ENCODE results near the gene KLHL7.

- TF ChIP-seq, protein P1, sequence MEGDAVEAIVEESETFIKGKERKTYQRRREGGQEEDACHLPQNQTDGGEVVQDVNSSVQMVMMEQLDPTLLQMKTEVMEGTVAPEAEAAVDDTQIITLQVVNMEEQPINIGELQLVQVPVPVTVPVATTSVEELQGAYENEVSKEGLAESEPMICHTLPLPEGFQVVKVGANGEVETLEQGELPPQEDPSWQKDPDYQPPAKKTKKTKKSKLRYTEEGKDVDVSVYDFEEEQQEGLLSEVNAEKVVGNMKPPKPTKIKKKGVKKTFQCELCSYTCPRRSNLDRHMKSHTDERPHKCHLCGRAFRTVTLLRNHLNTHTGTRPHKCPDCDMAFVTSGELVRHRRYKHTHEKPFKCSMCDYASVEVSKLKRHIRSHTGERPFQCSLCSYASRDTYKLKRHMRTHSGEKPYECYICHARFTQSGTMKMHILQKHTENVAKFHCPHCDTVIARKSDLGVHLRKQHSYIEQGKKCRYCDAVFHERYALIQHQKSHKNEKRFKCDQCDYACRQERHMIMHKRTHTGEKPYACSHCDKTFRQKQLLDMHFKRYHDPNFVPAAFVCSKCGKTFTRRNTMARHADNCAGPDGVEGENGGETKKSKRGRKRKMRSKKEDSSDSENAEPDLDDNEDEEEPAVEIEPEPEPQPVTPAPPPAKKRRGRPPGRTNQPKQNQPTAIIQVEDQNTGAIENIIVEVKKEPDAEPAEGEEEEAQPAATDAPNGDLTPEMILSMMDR (IDR thresholded peaks at IDR 0.05; ENCODE audit: borderline replicate concordance, extremely low read depth, low read length, poor library complexity, severe bottlenecking): no peak
- TF ChIP-seq EZH2 (IDR thresholded peaks at IDR 0.05; ENCODE audit: borderline replicate concordance, low read depth, low read length, severe bottlenecking): no peak
Observed at GRCh38 chr7:23106823-23107663, 1.5 kb downstream of the KLHL7 start.

Measured in DND-41 (cell line).